Smooth muscle cell (in vitro differentiated cells): ENCODE results near the gene KCNJ11. TPM values are rescaled to one million over a fixed set of nuclear protein-coding genes. Genes with fewer than 3 reads are reported as not detected.

Source experiments
- DNase-seq: peaks from one replicate; lab custom pipeline; 2025; ENCODE audit not compliant: unreplicated experiment; lab: John Stamatoyannopoulos, UW
- H2AFZ ChIP-seq: fragments of 200-600 bp; sonication (generic); 2 replicates; pipeline ENCODE4 v1.6.0; 2016; ENCODE audit warnings: antibody characterized with exemption, low read depth, mild to moderate bottlenecking
- H3F3A ChIP-seq: fragments of 200-600 bp; sonication (generic); 2 replicates; pipeline ENCODE4 v1.6.0; 2017; ENCODE audit warnings: antibody characterized with exemption, low read depth
- H3K27ac ChIP-seq: fragments of 200-600 bp; sonication (generic); 2 replicates; pipeline ENCODE4 v1.5.1; 2016; ENCODE audit warnings: low read depth, mild to moderate bottlenecking
- H3K27me3 ChIP-seq: fragments of 200-600 bp; sonication (generic); 2 replicates; pipeline ENCODE4 v1.6.1; 2016; ENCODE audit warnings: low read depth, mild to moderate bottlenecking
- H3K36me3 ChIP-seq: fragments of 200-600 bp; sonication (generic); 2 replicates; pipeline ENCODE4 v1.5.1; 2016; ENCODE audit warnings: low read depth
- H3K4me1 ChIP-seq: fragments of 200-600 bp; sonication (generic); 2 replicates; pipeline ENCODE4 v1.5.1; 2016; ENCODE audit warnings: low read depth
- H3K4me2 ChIP-seq: fragments of 200-600 bp; sonication (generic); 2 replicates; pipeline ENCODE4 v1.6.0; 2016; ENCODE audit warnings: mild to moderate bottlenecking
- H3K4me3 ChIP-seq: fragments of 200-600 bp; sonication (generic); 2 replicates; pipeline ENCODE4 v1.5.1; 2016; ENCODE audit warnings: mild to moderate bottlenecking
- H3K79me2 ChIP-seq: fragments of 200-600 bp; sonication (generic); 2 replicates; pipeline ENCODE4 v1.6.0; 2016; ENCODE audit warnings: low read depth, mild to moderate bottlenecking
- H3K9ac ChIP-seq: fragments of 200-600 bp; sonication (generic); 2 replicates; pipeline ENCODE4 v1.6.0; 2016; ENCODE audit warnings: low read depth
- H3K9me3 ChIP-seq: fragments of 200-600 bp; sonication (generic); replicated peaks from 2 replicates; pipeline ENCODE4 v1.5.1; 2016; ENCODE audit warnings: low read depth
- H4K20me1 ChIP-seq: fragments of 200-600 bp; sonication (generic); 2 replicates; pipeline ENCODE4 v1.6.0; 2016; ENCODE audit warnings: low read depth
- CTCF ChIP-seq: fragments of 200-600 bp; sonication (generic); IDR thresholded peaks from 2 replicates; pipeline ENCODE4 v1.5.1; 2017; ENCODE audit warnings: borderline replicate concordance, mild to moderate bottlenecking, antibody characterized with exemption; ENCODE audit not compliant: insufficient read depth, poor library complexity, severe bottlenecking
- WGBS: methylation state at CpG from one replicate; pipeline ENCODE4 v1.1.7; 2016; ENCODE audit warnings: low lambda C conversion rate; 5-methylcytosine and 5-hydroxymethylcytosine counted together
- polyA plus RNA-seq: library from polyadenylated mRNA; unstranded; fragments of >200 nt; fragmentation: Nextera tagmentation; extraction: Ambion mirVana; gene quantifications from 2 replicates; pipeline ENCODE4 v1.2.1, GENCODE V29; 2016
- total RNA-seq: library from RNA; depleted of rRNA; stranded (reverse); fragments of >200 nt; gene quantifications from 2 replicates; pipeline ENCODE4 v1.2.3, GENCODE V29; 2014

KCNJ11 gene
- total and polyA plus RNA-seq, 2 experiments from 2014 or later, result not detected

GRCh38 chr11:17423533-17424310, 35.3 kb upstream of the KCNJ11 start:
- Histone ChIP-seq H3K79me2 (no peaks in the 10 kb centered on the region), H3K4me2 (no peak overlapping the region), H3K9me3 (no peaks in the 10 kb centered on the region), H3F3A (no peaks in the 10 kb centered on the region), H2AFZ (no peak overlapping the region), H3K36me3 (no peaks in the 10 kb centered on the region), H4K20me1 (no peaks in the 10 kb centered on the region), H3K27ac (no peak overlapping the region), H3K4me3 (no peak overlapping the region), H3K27me3 (peaks cover 88% of the 10 kb centered on the region), H3K4me1 (no peaks in the 10 kb centered on the region), H3K9ac (no peak overlapping the region)
- no peak for TF ChIP-seq CTCF
- WGBS, result 79% methylated on average over 11 of the region's 11 CpGs
- DNase-seq, result no peak

- TF ChIP-seq CTCF, result no peak
- Histone ChIP-seq H3K27ac (no peak overlapping the region), H3K4me1 (no peaks in the 10 kb centered on the region), H3K9me3 (no peaks in the 10 kb centered on the region), H3K79me2 (no peaks in the 10 kb centered on the region), H3K4me2 (no peak overlapping the region), H3F3A (no peaks in the 10 kb centered on the region), H3K9ac (no peak overlapping the region), H3K27me3 (peaks cover 89% of the 10 kb centered on the region), H3K36me3 (no peaks in the 10 kb centered on the region), H4K20me1 (no peaks in the 10 kb centered on the region), H3K4me3 (no peak overlapping the region), H2AFZ (no peak overlapping the region)
- WGBS, result 80% methylated on average over 4 of the region's 4 CpGs
- no peak for DNase-seq
Observed at GRCh38 chr11:17421781-17422180, 33.3 kb upstream of the KCNJ11 start.

- H3K27ac ChIP-seq, result no peak overlapping the region
- H3K9ac ChIP-seq, result no peak overlapping the region
- H3K36me3 ChIP-seq, result no peaks in the 10 kb centered on the region
- no peaks in the 10 kb centered on the region for H3K9me3 ChIP-seq
- no peaks in the 10 kb centered on the region for H3F3A ChIP-seq
- no peak for TF ChIP-seq CTCF
- H3K27me3 ChIP-seq, result peaks cover 95% of the 10 kb centered on the region
- no peak overlapping the region for H2AFZ ChIP-seq
- H3K79me2 ChIP-seq, result no peaks in the 10 kb centered on the region
- H3K4me3 ChIP-seq, result no peak overlapping the region
- DNase-seq, result no peak
- 52% methylated on average over 2 of the region's 2 CpGs for WGBS
- H3K4me1 ChIP-seq, result peaks cover 2% of the 10 kb centered on the region
- H4K20me1 ChIP-seq, result no peaks in the 10 kb centered on the region
- H3K4me2 ChIP-seq, result no peak overlapping the region
Observed at GRCh38 chr11:17418444-17419081, 30.1 kb upstream of the KCNJ11 start.
